Activated CD4-positive, alpha-beta T cell treated with anti-CD3 and anti-CD28 coated beads, Interleukin-2, amount 50 U/mL, for 48 hours (primary cell): Measurements from ENCODE around the gene HLA-DQA2.
"Not testable (repeated sequence)": the region's sequence is repeated elsewhere in the genome, so short reads cannot be mapped to it uniquely, and the experiment has no call there.

ENCODE experiments used
- DNase-seq, 2 experiments: peaks; one replicate each; pipeline ENCODE4 v3.0.0-alpha.2; 2020

The HLA-DQA2 gene

DNA sequence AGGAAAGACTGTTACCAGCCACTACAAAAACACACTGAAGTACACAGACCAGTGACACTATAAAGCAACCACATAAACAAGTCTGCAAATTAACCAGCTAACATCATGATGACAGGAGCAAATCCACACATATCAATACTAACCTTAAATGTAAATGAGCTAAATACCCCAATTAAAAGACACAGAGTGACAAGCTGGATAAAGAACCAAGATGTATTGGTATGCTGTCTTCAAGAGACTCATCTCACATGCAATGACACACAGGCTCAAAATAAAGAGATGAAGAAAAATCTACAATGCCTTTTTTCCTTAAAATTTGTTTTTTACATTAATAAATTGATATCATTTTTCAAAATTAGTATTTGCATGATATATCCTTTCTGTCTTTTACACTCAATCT is 41.7 kb downstream of the HLA-DQA2 start:
- not testable (repeated sequence) for DNase-seq

- peak in 1 of 2 experiments; percentile 21 for DNase-seq
Observed at GRCh38 chr6:32785781-32786533, 44.8 kb downstream of the HLA-DQA2 start.

DNA sequence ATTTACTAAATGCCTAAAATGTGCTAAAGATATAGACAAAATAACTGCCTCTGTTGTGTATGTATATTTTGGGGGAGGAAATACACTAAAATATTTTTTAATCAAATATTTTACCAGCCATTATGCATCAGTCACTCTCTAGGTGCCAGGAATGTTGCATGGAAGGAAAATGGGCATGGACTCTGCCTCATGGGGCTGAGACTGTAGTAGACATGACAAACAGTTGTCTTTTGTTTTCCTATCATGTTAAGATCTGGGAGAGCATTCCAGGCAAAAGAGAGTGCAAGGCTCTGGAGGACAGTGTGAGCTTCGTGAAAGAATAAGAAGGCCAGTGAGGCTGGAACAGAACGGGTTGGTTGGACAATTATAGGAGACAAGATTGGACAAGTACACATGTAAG is 49.1 kb downstream of the HLA-DQA2 start:
- no peak for DNase-seq

DNA sequence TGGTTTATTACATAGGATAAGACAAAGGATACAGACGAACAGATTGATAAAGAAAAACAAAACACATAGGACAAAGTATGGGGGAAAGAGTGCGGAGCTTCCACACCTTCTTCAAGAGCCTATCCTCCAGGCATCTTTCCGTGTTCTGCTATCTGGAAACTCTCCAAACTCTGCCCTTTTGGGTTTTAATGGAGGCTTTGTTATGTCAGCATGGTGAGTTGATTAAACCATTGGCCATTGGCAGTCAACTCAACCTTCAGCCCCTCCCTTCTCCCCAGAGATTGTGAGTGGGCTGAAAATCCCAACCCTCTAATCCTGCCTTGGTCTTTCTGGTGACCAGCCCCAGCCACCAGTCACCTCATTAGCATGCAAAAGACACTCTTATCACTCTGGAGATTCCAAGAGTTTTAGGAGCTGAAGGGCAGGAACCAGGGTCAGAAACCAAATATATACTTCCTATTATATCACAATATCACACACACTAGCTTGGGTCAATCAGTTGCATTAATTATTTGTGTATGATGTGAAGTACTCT is 51.8 kb downstream of the HLA-DQA2 start:
- DNase-seq: no peak

DNA sequence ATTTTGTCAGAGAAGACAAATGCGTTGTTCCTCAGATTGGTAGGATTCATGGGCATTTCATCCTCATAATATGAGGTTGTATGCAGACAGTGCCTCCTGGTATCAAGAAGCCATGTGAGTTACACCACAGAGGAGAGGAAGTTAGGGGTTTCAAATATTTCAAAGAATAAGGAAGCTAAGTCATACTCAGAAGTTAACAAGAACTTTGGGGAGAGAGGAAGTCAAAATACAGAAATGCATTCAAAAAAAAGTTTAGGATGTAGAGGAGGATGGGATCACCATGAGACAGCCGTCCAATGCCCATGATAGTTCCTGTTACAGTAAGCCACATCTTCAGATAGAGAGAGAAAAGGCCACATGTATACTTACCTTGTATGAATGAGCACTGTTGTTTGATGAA is 53.3 kb downstream of the HLA-DQA2 start:
- DNase-seq: no peak
